SK-N-SH (cell line): Measurements from ENCODE around the gene MFNG. TPM values are rescaled to one million over a fixed set of nuclear protein-coding genes. Genes with fewer than 3 reads are reported as not detected.

Experiments used
- CTCF ChIA-PET: fragments of 300-600, 350-600 bp; formaldehyde crosslinking; extraction: SDS; loops from one replicate; lab custom pipeline; 2021; lab: Yijun Ruan, JAX
- POLR2A ChIA-PET: fragments of 350-600 bp; sonication (Branson Sonifier 250); formaldehyde crosslinking; extraction: SDS; loops from one replicate; lab custom pipeline; 2020; ENCODE audit warnings: antibody characterized with exemption, inconsistent platforms; lab: Yijun Ruan, JAX
- DNase-seq: peaks from one replicate; pipeline ENCODE4 v3.0.0; 2012
- H2AFZ ChIP-seq: fragments of 200-600 bp; sonication (generic); 2 replicates; pipeline ENCODE4 v1.8.1; 2016; ENCODE audit warnings: antibody characterized with exemption, mild to moderate bottlenecking, low read depth
- H3F3A ChIP-seq: fragments of 200-600 bp; sonication (generic); replicated peaks from 2 replicates; pipeline ENCODE3; 2016; ENCODE audit warnings: antibody characterized with exemption, mild to moderate bottlenecking; ENCODE audit not compliant: insufficient read depth
- H3K27ac ChIP-seq, 2 experiments: fragments of 200-500 bp in 1 of 2; fragments of 200-600 bp in 1 of 2; sonication (Bioruptor generic) in 1 of 2; sonication (generic), shearing (Covaris generic) in 1 of 2; 2 replicates each; pipeline versions ENCODE4 v1.5.1 to v1.6.1; 2014 to 2016; ENCODE audit warnings: low read depth in 2 of 2, inconsistent platforms in 1 of 2, low read length in 1 of 2, mild to moderate bottlenecking in 1 of 2, mixed read lengths in 1 of 2
- H3K27me3 ChIP-seq: fragments of 200-600 bp; sonication (generic), shearing (Covaris generic); 2 replicates; pipeline ENCODE4 v1.6.1; 2016; ENCODE audit warnings: mixed run types; ENCODE audit not compliant: insufficient read depth
- H3K36me3 ChIP-seq, 2 experiments: fragments of 200-500 bp in 1 of 2; fragments of 200-600 bp in 1 of 2; sonication (Bioruptor generic) in 1 of 2; sonication (generic) in 1 of 2; replicated peaks in 1 of 2; 2 replicates each; pipeline versions ENCODE3 to v1.5.1; 2014 to 2016; ENCODE audit warnings: low read length in 1 of 2, mild to moderate bottlenecking in 1 of 2; ENCODE audit not compliant: insufficient read depth in 2 of 2, control insufficient read depth in 1 of 2
- H3K4me1 ChIP-seq, 2 experiments: fragments of 200-500 bp in 1 of 2; fragments of 200-600 bp in 1 of 2; sonication (Bioruptor generic) in 1 of 2; sonication (generic), shearing (Covaris generic) in 1 of 2; 2 replicates each; pipeline versions ENCODE4 v1.5.1 to v1.6.1; 2014 to 2016; ENCODE audit warnings: low read depth in 1 of 2, low read length in 1 of 2, mixed run types in 1 of 2; ENCODE audit not compliant: insufficient read depth in 2 of 2, control insufficient read depth in 1 of 2
- H3K4me2 ChIP-seq: fragments of 200-600 bp; sonication (generic), shearing (Covaris generic); 2 replicates; pipeline ENCODE4 v1.6.1; 2017; ENCODE audit warnings: mixed run types
- H3K4me3 ChIP-seq, 2 experiments: fragments of 200-500 bp in 1 of 2; fragments of 200-600 bp in 1 of 2; sonication (Bioruptor generic) in 1 of 2; sonication (generic), shearing (Covaris generic) in 1 of 2; 2 replicates each; pipeline versions ENCODE4 v1.5.1 to v1.8.1; 2014 to 2016; ENCODE audit warnings: low read depth in 2 of 2, inconsistent platforms in 1 of 2, low read length in 1 of 2, mild to moderate bottlenecking in 1 of 2, mixed read lengths in 1 of 2, moderate library complexity in 1 of 2
- H3K79me2 ChIP-seq: fragments of 200-600 bp; sonication (generic); 2 replicates; pipeline ENCODE4 v1.8.1; 2017; ENCODE audit warnings: mild to moderate bottlenecking; ENCODE audit not compliant: insufficient read depth
- H3K9ac ChIP-seq: fragments of 200-600 bp; sonication (generic); 2 replicates; pipeline ENCODE4 v1.6.1; 2017; ENCODE audit warnings: mixed run types
- H3K9me2 ChIP-seq: fragments of 200-600 bp; sonication (generic); 2 replicates; pipeline ENCODE4 v1.6.1; 2017; ENCODE audit warnings: mixed run types
- H3K9me3 ChIP-seq: fragments of 200-600 bp; sonication (generic); 2 replicates; pipeline ENCODE4 v1.6.1; 2017; ENCODE audit warnings: mixed run types, mild to moderate bottlenecking, moderate library complexity
- H4K20me1 ChIP-seq: fragments of 200-600 bp; sonication (generic); 2 replicates; pipeline ENCODE4 v1.6.1; 2017; ENCODE audit warnings: mild to moderate bottlenecking, mixed run types; ENCODE audit not compliant: insufficient read depth
- CHD2 ChIP-seq: fragments of 150-350 bp; IDR thresholded peaks from 2 replicates; pipeline ENCODE4 v1.6.1; 2018; ENCODE audit warnings: low read length; ENCODE audit not compliant: partially characterized antibody
- CTCF ChIP-seq: fragments of 200-600 bp; sonication (generic); IDR thresholded peaks from 2 replicates; pipeline ENCODE4 v1.6.1; 2017; ENCODE audit warnings: antibody characterized with exemption, mild to moderate bottlenecking, moderate library complexity
- EP300 ChIP-seq, 2 experiments: IDR thresholded peaks; 2 replicates each; pipeline versions ENCODE4 v1.4.0 to v1.6.1; 2012; ENCODE audit warnings: borderline replicate concordance in 1 of 2, low read depth in 1 of 2, low read length in 1 of 2
- EZH2phosphoT487 ChIP-seq: fragments of 200-600 bp; sonication (generic); IDR thresholded peaks from 2 replicates; pipeline ENCODE4 v1.6.1; 2017; ENCODE audit warnings: low read depth, mixed run types, mild to moderate bottlenecking, antibody characterized with exemption, moderate library complexity, borderline replicate concordance
- FOXJ3 ChIP-seq: sonication (generic); formaldehyde crosslinking; IDR thresholded peaks from 2 replicates; pipeline ENCODE4 v1.5.1; 2020; ENCODE audit warnings: mild to moderate bottlenecking, missing genetic modification reagents
- GABPA ChIP-seq: IDR thresholded peaks from 2 replicates; pipeline ENCODE4 v1.4.0; 2012; ENCODE audit warnings: low read depth, mild to moderate bottlenecking
- GATA2 ChIP-seq: sonication (generic); formaldehyde crosslinking; IDR thresholded peaks from 2 replicates; pipeline ENCODE4 v1.5.0; 2020; ENCODE audit warnings: mild to moderate bottlenecking, missing genetic modification reagents
- JUND ChIP-seq: IDR thresholded peaks from 2 replicates; pipeline ENCODE4 v1.4.0; 2012
- MEF2A ChIP-seq: IDR thresholded peaks from 2 replicates; pipeline ENCODE4 v1.4.0; 2012; ENCODE audit warnings: low read depth, borderline replicate concordance
- NFIC ChIP-seq: IDR thresholded peaks from 2 replicates; pipeline ENCODE4 v1.4.0; 2012; ENCODE audit warnings: borderline replicate concordance
- PBX3 ChIP-seq: IDR thresholded peaks from 2 replicates; pipeline ENCODE4; 2012
- RAD21 ChIP-seq: IDR thresholded peaks from 2 replicates; pipeline ENCODE4 v1.6.1; 2012; ENCODE audit warnings: mild to moderate bottlenecking, low read length
- SIN3A ChIP-seq: IDR thresholded peaks from 2 replicates; pipeline ENCODE4 v1.6.1; 2012; ENCODE audit warnings: low read depth, mild to moderate bottlenecking, low read length, moderate library complexity, borderline replicate concordance
- SMC3 ChIP-seq: IDR thresholded peaks from 2 replicates; pipeline ENCODE4 v1.6.1; 2012; ENCODE audit warnings: low read depth, low read length, improper control_type of control experiment
- TAF1 ChIP-seq: IDR thresholded peaks from 2 replicates; pipeline ENCODE4 v1.6.1; 2012; ENCODE audit warnings: low read depth, mild to moderate bottlenecking, low read length, moderate library complexity, borderline replicate concordance
- TCF12 ChIP-seq: IDR thresholded peaks from 2 replicates; pipeline ENCODE4 v1.4.0; 2012
- TEAD4 ChIP-seq: IDR thresholded peaks from 2 replicates; pipeline ENCODE4 v1.4.0; 2012; ENCODE audit warnings: mild to moderate bottlenecking, borderline replicate concordance; ENCODE audit not compliant: insufficient read depth
- USF1 ChIP-seq: IDR thresholded peaks from 2 replicates; pipeline ENCODE4 v1.4.0; 2012; ENCODE audit warnings: low read depth, borderline replicate concordance
- WGBS: methylation state at CpG from one replicate; pipeline ENCODE4 v1.1.6; 2017; ENCODE audit warnings: low lambda C conversion rate; 5-methylcytosine and 5-hydroxymethylcytosine counted together
- polyA plus RNA-seq, 3 experiments: library from polyadenylated mRNA; depleted of rRNA; stranded (reverse); fragments of >200 nt; gene quantifications; 2 replicates each; pipeline ENCODE4 v1.2.3, GENCODE V29; 2012

Gene MFNG
- polyA plus RNA-seq, 1 of the 3 experiments (the other 2 are of a cell fraction): 0.18 TPM

- Histone ChIP-seq H2AFZ (no peak overlapping the region), H3K9ac (no peak overlapping the region), H3K27me3 (no peaks in the 10 kb centered on the region), H3K4me1 (peaks cover 0 to 19% of the 10 kb centered on the region in 2 experiments; a peak in 1 of 4 replicates), H3K4me3 (no peak overlapping the region), H4K20me1 (no peaks in the 10 kb centered on the region), H3F3A (peaks cover 9% of the 10 kb centered on the region), H3K79me2 (peaks cover 13% of the 10 kb centered on the region), H3K9me3 (no peaks in the 10 kb centered on the region), H3K4me2 (no peak overlapping the region), H3K9me2 (no peaks in the 10 kb centered on the region), H3K27ac (no peak overlapping the region), H3K36me3 (peaks cover 4 to 8% of the 10 kb centered on the region in 2 experiments)
- ChIA-PET POLR2A (no interaction called here), CTCF (no interaction called here)
- DNase-seq: no peak
- no peak for TF ChIP-seq FOXJ3 (CRISPR knock-in tag)
- TF ChIP-seq EZH2phosphoT487: no peak
- no peak for TF ChIP-seq SIN3A
- no peak for TF ChIP-seq CHD2
- TF ChIP-seq MEF2A: no peak
- no peak for TF ChIP-seq TCF12
- no peak for TF ChIP-seq JUND
- no peak for TF ChIP-seq SMC3
- no peak for TF ChIP-seq GABPA
- no peak for TF ChIP-seq USF1
- WGBS: 86% methylated on average over 6 of the region's 15 CpGs
Measured at GRCh38 chr22:37514526-37515051, 28.4 kb upstream of the MFNG start.

GRCh38 chr22:37511395-37512104 is 25.4 kb upstream of the MFNG start:
- H3K79me2 ChIP-seq: peaks cover 5% of the 10 kb centered on the region; the same call in 1 of the 2 replicates
- H3K27ac ChIP-seq: no peak overlapping the region; a peak in 1 of 4 replicates
- CTCF ChIA-PET: interaction anchor here (0.7 to 1.7 kb wide), 4 partner anchors 12 to 55 kb away, joined by 3 to 4 read pairs (median 4); no protein-coding TSS in a partner anchor

More at GRCh38 chr22:37511395-37512104, 25.4 kb upstream of the MFNG start:
- Histone ChIP-seq H3K9me2 (no peaks in the 10 kb centered on the region), H3K9me3 (no peaks in the 10 kb centered on the region), H3K9ac (no peak overlapping the region), H3K4me3 (no peak overlapping the region), H3K4me2 (no peak overlapping the region), H3K27me3 (no peaks in the 10 kb centered on the region), H3K4me1 (peaks cover 0 to 22% of the 10 kb centered on the region in 2 experiments; a peak in 1 of 4 replicates), H3K36me3 (peaks cover 4 to 6% of the 10 kb centered on the region in 2 experiments), H4K20me1 (no peaks in the 10 kb centered on the region), H3F3A (peaks cover 9% of the 10 kb centered on the region), H2AFZ (no peak overlapping the region)
- no peak for DNase-seq
- TF ChIP-seq RAD21 (no peak), CTCF (no peak), PBX3 (no peak), EP300 (IDR thresholded peaks at IDR 0.05; ENCODE audit: borderline replicate concordance in 1 of 2, low read depth in 1 of 2, low read length in 1 of 2) (no peak), TAF1 (no peak), TEAD4 (no peak), FOXJ3 (CRISPR knock-in tag) (no peak), GATA2 (CRISPR knock-in tag) (no peak), SMC3 (no peak), NFIC (no peak), GABPA (no peak), JUND (no peak)
- WGBS: 92% methylated on average over 4 of the region's 6 CpGs
- POLR2A ChIA-PET: no interaction called here
